Endothelial cell of umbilical vein (primary cell): Measurements from ENCODE around the gene CYGB. TPM values are rescaled to one million over a fixed set of nuclear protein-coding genes. Genes with fewer than 3 reads are reported as not detected.

ENCODE experiments used
- BruUV-seq: library from RNA; stranded (reverse); fragments of 400-500 nt; replicated peaks from 2 replicates; lab custom pipeline; 2021; lab: Mats Ljungman, UMichigan
- CTCF ChIA-PET: fragments of 300-600, 350-600 bp; sonication (Branson Sonifier 250); formaldehyde crosslinking; loops from one replicate; lab custom pipeline; 2021; ENCODE audit warnings: antibody characterized with exemption, inconsistent platforms; lab: Charles Lee
- POLR2A ChIA-PET: fragments of 300-600, 350-600 bp; sonication (Branson Sonifier 250); formaldehyde crosslinking; loops from one replicate; lab custom pipeline; 2021; ENCODE audit warnings: antibody characterized with exemption, inconsistent platforms; lab: Charles Lee
- DNase-seq: peaks from one replicate; pipeline ENCODE4 v3.0.0-alpha.2; 2011; ENCODE audit warnings: low read depth, low spot score
- FAIRE-seq: peaks from 2 replicates; lab custom pipeline; 2011; peaks lifted over from hg19 to GRCh38; lab: Jason Lieb, UNC
- H2AFZ ChIP-seq: 2 replicates; pipeline ENCODE4 v1.6.0; 2012; ENCODE audit warnings: low read depth, low read length, control low read depth, inconsistent platforms
- H3K27ac ChIP-seq: 2 replicates; pipeline ENCODE4 v1.5.1; 2011; ENCODE audit warnings: low read depth, mild to moderate bottlenecking, control low read depth, low read length, moderate library complexity; ENCODE audit not compliant: insufficient read depth
- H3K27me3 ChIP-seq, 2 experiments: 2 replicates each; pipeline versions ENCODE4 v1.6.0 to v1.6.1; 2011; ENCODE audit warnings: low read length in 2 of 2, mixed read lengths in 1 of 2; ENCODE audit not compliant: control insufficient read depth in 2 of 2, insufficient read depth in 2 of 2
- H3K36me3 ChIP-seq, 2 experiments: 2 replicates in 1 of 2; 3 replicates in 1 of 2; pipeline ENCODE4 v1.5.1; 2011; ENCODE audit warnings: low read length in 2 of 2, mild to moderate bottlenecking in 1 of 2, moderate library complexity in 1 of 2; ENCODE audit not compliant: control insufficient read depth in 2 of 2, insufficient read depth in 2 of 2; ENCODE audit errors: extremely low read depth in 1 of 2
- H3K4me1 ChIP-seq: 3 replicates; pipeline ENCODE4 v1.5.1; 2011; ENCODE audit warnings: mild to moderate bottlenecking, low read length; ENCODE audit not compliant: control insufficient read depth, insufficient read depth; ENCODE audit errors: extremely low read depth
- H3K4me2 ChIP-seq: 2 replicates; pipeline ENCODE4 v1.6.1; 2011; ENCODE audit warnings: low read length, control low read depth, mixed read lengths; ENCODE audit not compliant: insufficient read depth
- H3K4me3 ChIP-seq, 3 experiments: fragments of 200-600 bp in 1 of 3; sonication (generic), shearing (Covaris generic) in 1 of 3; replicated peaks in 1 of 3; 2 replicates each; pipeline ENCODE4 v1.5.1; 2011 to 2016; ENCODE audit warnings: control low read depth in 3 of 3, low read length in 3 of 3, mild to moderate bottlenecking in 2 of 3, inconsistent platforms in 1 of 3, low read depth in 1 of 3, moderate library complexity in 1 of 3; ENCODE audit not compliant: insufficient read depth in 1 of 3
- H3K79me2 ChIP-seq: 2 replicates; pipeline ENCODE4 v1.6.0; 2012; ENCODE audit warnings: low read length, inconsistent platforms; ENCODE audit not compliant: control insufficient read depth, insufficient read depth
- H3K9ac ChIP-seq: replicated peaks from 2 replicates; pipeline ENCODE3; 2011; ENCODE audit warnings: low read length, control low read depth; ENCODE audit not compliant: insufficient read depth; ENCODE audit errors: extremely low read depth
- H3K9me1 ChIP-seq: replicated peaks from 3 replicates; pipeline ENCODE4 v1.6.0; 2011; ENCODE audit warnings: mild to moderate bottlenecking, low read length; ENCODE audit not compliant: control insufficient read depth, insufficient read depth; ENCODE audit errors: extremely low read depth
- H3K9me3 ChIP-seq: replicated peaks from 2 replicates; pipeline ENCODE4 v1.5.1; 2012; ENCODE audit warnings: low read length, inconsistent platforms; ENCODE audit not compliant: control insufficient read depth, insufficient read depth
- H4K20me1 ChIP-seq: replicated peaks from 2 replicates; pipeline ENCODE3; 2011; ENCODE audit warnings: mild to moderate bottlenecking, low read length; ENCODE audit not compliant: control insufficient read depth, insufficient read depth; ENCODE audit errors: extremely low read depth
- EZH2 ChIP-seq: IDR thresholded peaks from 2 replicates; pipeline ENCODE4 v1.6.1; 2012; ENCODE audit warnings: borderline replicate concordance, low read depth, mild to moderate bottlenecking, moderate library complexity, low read length, inconsistent platforms; ENCODE audit not compliant: severe bottlenecking
- FOS ChIP-seq: IDR thresholded peaks from 2 replicates; pipeline ENCODE4 v1.6.1; 2011; ENCODE audit warnings: mild to moderate bottlenecking, low read length, moderate library complexity, borderline replicate concordance; ENCODE audit not compliant: insufficient read depth
- GATA2 ChIP-seq: IDR thresholded peaks from 2 replicates; pipeline ENCODE4 v1.7.0; 2011; ENCODE audit warnings: low read depth, mild to moderate bottlenecking, moderate library complexity, mixed read lengths, low read length; ENCODE audit not compliant: insufficient read length, insufficient read depth
- JUN ChIP-seq: IDR thresholded peaks from 2 replicates; pipeline ENCODE4 v1.6.1; 2011; ENCODE audit warnings: borderline replicate concordance, low read depth; ENCODE audit not compliant: insufficient read length, insufficient read depth
- MYC ChIP-seq: IDR thresholded peaks from one replicate; pipeline ENCODE4 v1.6.1; 2011; ENCODE audit warnings: mild to moderate bottlenecking, low read depth, low read length
- POLR2A ChIP-seq: IDR thresholded peaks from 2 replicates; pipeline ENCODE4 v1.6.1; 2012; ENCODE audit warnings: low read depth, mild to moderate bottlenecking, control low read depth, low read length
- dilution Hi-C: fragments of 300-500 bp; cut with MboI; formaldehyde crosslinking; loops from one replicate; pipeline ENCODE4 v1.15.0; 2019; ENCODE audit warnings: low sequenced_read_pairs; ENCODE audit not compliant: extremely low pct_ligation_motif_present
- intact Hi-C: fragments of 100-400 bp; cut with micrococcal nuclease; formaldehyde crosslinking; loops from one replicate; pipeline ENCODE4 v1.10.0; 2022
- polyA plus RNA-seq, 4 experiments: library from polyadenylated mRNA; depleted of rRNA in 3 of 4; stranded (reverse) in 3 of 4; unstranded in 1 of 4; fragments of >200 nt; gene quantifications; 2 replicates each; pipeline versions ENCODE4 v1.2.1 to v1.2.3, GENCODE V29; 2011 to 2012; ENCODE audit warnings: missing spikeins in 1 of 4
- total RNA-seq: library from RNA; stranded (reverse); gene quantifications from 2 replicates; pipeline ENCODE4 v1.2.3, GENCODE V29; 2021
- TF ChIP-seq, protein P1 (sequence below), 2 donors: IDR thresholded peaks; 1 replicate in 1 of 2; 2 replicates in 1 of 2; pipeline ENCODE4 v1.5.1; 2011; ENCODE audit warnings: low read length in 2 of 2, mild to moderate bottlenecking in 2 of 2, moderate library complexity in 2 of 2, control low read depth in 1 of 2, inconsistent platforms in 1 of 2, low read depth in 1 of 2; ENCODE audit not compliant: insufficient read depth in 1 of 2; ENCODE audit errors: extremely low read depth in 1 of 2

Gene CYGB
- total and polyA plus RNA-seq, 2 donors (not counting 3 experiments of a cell fraction or from before 2014, with no cell fraction given) = 0.22 to 0.91 TPM

DNA sequence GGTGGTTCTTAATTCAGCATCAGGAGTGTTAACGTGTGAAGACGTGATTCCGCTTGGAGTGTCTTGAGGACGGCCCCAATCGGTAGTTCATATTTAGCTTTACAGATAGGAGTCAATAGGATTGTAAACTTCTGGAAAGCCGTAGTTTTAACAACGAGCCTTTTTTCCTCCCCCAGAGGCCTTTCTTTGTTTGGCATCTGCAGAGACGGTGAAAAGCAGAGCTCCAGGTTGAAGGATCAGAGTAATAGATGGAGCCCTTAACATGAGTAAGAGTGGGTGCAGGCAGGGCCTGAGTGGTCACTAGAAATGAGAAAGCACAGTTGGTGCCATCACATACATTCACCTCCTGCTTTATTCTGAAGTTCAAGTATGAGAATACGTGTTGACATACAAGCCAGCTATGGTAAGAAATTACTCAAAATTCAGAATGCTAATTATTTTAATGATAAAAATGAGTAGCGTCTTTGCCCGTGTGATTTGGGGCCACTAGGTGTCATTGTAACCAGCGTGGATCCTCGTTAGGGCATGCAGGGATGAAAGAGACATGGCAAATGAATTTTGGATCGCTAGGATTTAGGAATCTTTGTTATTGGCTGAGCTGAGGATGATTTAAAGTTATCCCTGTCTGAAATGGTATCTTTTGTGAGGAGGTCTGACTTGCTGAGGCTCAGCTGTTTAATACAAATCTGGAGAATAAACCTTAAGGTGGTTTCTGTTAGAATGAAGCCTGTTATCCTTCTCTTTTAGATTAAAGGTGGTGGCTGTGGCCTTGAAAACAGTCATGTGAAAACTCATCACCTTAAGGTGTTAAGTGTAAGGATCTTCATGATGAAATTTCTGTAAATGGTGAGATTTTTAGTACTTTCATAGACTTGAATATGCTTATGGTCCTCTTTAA is 20.9 kb upstream of the CYGB start:
- TF ChIP-seq EZH2 = no peak
- no peak for TF ChIP-seq MYC
- TF ChIP-seq FOS = no peak
- TF ChIP-seq, protein P1, sequence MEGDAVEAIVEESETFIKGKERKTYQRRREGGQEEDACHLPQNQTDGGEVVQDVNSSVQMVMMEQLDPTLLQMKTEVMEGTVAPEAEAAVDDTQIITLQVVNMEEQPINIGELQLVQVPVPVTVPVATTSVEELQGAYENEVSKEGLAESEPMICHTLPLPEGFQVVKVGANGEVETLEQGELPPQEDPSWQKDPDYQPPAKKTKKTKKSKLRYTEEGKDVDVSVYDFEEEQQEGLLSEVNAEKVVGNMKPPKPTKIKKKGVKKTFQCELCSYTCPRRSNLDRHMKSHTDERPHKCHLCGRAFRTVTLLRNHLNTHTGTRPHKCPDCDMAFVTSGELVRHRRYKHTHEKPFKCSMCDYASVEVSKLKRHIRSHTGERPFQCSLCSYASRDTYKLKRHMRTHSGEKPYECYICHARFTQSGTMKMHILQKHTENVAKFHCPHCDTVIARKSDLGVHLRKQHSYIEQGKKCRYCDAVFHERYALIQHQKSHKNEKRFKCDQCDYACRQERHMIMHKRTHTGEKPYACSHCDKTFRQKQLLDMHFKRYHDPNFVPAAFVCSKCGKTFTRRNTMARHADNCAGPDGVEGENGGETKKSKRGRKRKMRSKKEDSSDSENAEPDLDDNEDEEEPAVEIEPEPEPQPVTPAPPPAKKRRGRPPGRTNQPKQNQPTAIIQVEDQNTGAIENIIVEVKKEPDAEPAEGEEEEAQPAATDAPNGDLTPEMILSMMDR (IDR thresholded peaks at IDR 0.05; ENCODE audit: extremely low read depth in 1 of 2, insufficient read depth in 1 of 2, low read depth in 1 of 2, low read length in 2 of 2) = peak; percentile 34
- no peak for TF ChIP-seq POLR2A
- TF ChIP-seq JUN = no peak
- no peak for TF ChIP-seq GATA2
- H3K36me3 ChIP-seq = no peaks in the 10 kb centered on the region
- H2AFZ ChIP-seq = no peak overlapping the region
- H3K9ac ChIP-seq = peak overlapping the region; percentile 88
- no TSS peak for BruUV-seq
- FAIRE-seq = peak; percentile 74
- H3K9me3 ChIP-seq = no peaks in the 10 kb centered on the region
- CTCF ChIA-PET = interaction anchor here (0.7 to 8.8 kb wide), 18 partner anchors 9 to 176 kb away, joined by 3 to 121 read pairs (median 4); partner anchors contain the start of gene ST6GALNAC2
- H3K27ac ChIP-seq = peak overlapping the region; percentile 46
- intact Hi-C loops (loop anchor here (1.0 to 5.0 kb wide), 3 partner anchors 66 to 154 kb away; partner anchors contain the start of gene MXRA7), dilution Hi-C loops (no loop called here)
- H3K9me1 ChIP-seq = no peaks in the 10 kb centered on the region
- POLR2A ChIA-PET = interaction anchor here (1.1 to 1.8 kb wide), 4 partner anchors 10 to 113 kb away, joined by 3 to 7 read pairs (median 4); no protein-coding TSS in a partner anchor
- no peaks in the 10 kb centered on the region for H3K27me3 ChIP-seq
- DNase-seq = peak; percentile 48
- H3K79me2 ChIP-seq = peaks cover 45% of the 10 kb centered on the region
- no peaks in the 10 kb centered on the region for H4K20me1 ChIP-seq
- H3K4me3 ChIP-seq = peak overlapping the region; percentile 4 to 94 (median 66)
- peaks cover 47% of the 10 kb centered on the region for H3K4me1 ChIP-seq
- H3K4me2 ChIP-seq = peak overlapping the region; percentile 97
